A204.1 (cell line): ENCODE measurements around the gene SIX4.
"Not testable (repeated sequence)": the region's sequence is repeated elsewhere in the genome, so short reads cannot be mapped to it uniquely, and the experiment has no call there.

Experiments
- FAIRE-seq: peaks from 2 replicates; lab custom pipeline; 2012; peaks lifted over from hg19 to GRCh38; lab: Jason Lieb, UNC

Gene SIX4

GRCh38 chr14:60723907-60724618 lies at the start of gene SIX4:
Gene SIX4 (minus strand): TSS chr14:60724351. CDS start chr14:60724074, 277 bp downstream.
- FAIRE-seq: peak; percentile 98

DNA sequence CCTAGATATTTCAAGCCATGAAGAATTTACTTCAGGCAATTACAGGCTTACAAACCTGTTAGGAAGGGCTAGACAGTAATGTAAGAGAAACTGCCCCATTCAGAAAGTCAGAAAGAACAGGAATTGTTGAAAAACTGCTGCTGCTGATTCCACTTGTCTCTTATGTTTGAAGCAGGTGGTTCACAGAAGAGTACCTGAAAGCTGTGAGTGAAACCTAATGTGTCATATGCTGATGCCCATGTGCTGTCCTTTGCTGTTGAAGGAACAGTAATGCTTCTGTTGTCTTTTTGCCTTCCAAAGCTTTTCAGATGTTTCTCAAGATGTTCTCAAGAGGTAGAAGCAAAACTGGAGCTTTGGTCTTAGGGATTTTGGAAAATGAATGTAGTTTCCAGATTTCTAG lies 49.4 kb upstream of the SIX4 start:
- no peak for FAIRE-seq

GRCh38 chr14:60771117-60771516 lies 47.0 kb upstream of the SIX4 start:
- FAIRE-seq: no peak

DNA sequence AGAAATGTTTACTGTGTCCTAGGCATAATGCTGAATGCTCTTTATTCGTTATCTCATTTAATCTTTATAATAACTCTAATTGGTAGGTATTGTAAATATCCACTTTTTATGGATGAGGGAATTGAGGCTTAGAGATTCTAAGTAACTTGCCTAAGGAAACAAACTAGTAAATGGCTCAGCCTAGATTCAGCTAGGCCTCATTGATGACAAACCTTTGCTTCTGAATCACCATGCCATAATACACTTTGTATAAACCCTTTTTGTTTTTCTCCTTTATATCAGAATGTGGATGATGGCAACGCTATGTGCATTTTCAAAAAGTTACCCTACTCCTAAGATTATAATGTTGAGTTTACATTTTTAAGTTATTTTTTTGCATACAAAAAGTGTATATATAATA lies 44.5 kb upstream of the SIX4 start:
- no peak for FAIRE-seq

GRCh38 chr14:60760644-60761364 lies 36.7 kb upstream of the SIX4 start:
- FAIRE-seq: no peak

GRCh38 chr14:60760209-60760608 lies 36.1 kb upstream of the SIX4 start:
- FAIRE-seq: no peak

DNA sequence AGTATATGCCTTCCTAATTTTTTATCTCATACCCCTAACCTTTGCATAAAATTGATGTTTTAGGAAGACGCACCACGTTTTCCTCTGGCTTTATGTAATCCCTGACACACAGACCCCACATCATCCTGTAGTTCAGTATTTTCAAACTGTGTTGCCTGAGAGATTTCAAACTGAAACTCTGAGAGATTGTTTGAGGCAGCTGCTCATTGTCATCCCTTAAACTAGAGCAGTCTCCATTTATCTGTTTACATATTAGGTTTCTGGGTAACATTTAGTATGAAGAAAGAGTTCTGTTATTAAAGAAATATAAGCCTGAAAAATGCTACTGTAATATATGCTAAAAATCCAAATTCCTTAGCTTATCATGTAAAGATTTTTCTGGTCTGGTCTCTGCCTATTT lies 34.7 kb upstream of the SIX4 start:
- no peak for FAIRE-seq

DNA sequence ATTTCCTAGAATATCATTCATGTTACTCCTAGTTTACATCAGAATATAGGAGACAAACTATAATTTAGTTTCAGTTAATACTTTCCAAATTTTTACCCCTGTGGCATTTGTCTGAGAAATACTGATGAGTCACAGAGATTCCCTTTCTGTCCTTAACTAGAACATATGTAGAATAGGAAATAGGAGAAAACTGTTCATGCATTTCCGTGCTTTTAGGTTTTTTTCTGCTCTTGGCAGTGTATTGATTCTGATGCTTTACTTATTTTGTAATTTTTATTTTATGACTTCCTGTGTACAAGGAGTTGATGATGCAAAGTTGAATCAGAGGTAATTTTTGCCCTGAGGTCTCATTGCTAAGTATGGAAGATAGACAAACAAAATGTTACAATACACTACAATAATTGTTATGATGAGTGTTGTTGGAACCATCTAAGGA lies 33.4 kb upstream of the SIX4 start:
- FAIRE-seq: no peak

DNA sequence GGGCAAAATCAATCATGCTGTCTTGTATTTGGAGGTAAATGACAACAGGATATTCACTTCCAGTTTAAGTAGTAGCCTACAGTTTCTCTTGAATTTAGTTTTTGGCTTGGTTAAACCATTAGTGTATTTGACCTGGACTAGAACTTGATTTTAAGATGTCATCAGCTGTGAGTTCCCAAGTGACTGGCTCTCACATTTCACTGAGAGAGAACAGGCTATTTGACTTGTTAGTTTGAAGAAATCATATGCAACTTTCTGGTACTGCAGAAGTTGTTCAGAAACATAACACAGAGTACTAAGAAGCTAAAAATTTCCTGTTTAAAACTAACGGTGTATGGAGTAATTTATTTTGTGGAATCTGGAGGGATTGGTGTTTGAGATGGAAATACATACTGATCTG lies 32.7 kb upstream of the SIX4 start:
- FAIRE-seq: no peak

DNA sequence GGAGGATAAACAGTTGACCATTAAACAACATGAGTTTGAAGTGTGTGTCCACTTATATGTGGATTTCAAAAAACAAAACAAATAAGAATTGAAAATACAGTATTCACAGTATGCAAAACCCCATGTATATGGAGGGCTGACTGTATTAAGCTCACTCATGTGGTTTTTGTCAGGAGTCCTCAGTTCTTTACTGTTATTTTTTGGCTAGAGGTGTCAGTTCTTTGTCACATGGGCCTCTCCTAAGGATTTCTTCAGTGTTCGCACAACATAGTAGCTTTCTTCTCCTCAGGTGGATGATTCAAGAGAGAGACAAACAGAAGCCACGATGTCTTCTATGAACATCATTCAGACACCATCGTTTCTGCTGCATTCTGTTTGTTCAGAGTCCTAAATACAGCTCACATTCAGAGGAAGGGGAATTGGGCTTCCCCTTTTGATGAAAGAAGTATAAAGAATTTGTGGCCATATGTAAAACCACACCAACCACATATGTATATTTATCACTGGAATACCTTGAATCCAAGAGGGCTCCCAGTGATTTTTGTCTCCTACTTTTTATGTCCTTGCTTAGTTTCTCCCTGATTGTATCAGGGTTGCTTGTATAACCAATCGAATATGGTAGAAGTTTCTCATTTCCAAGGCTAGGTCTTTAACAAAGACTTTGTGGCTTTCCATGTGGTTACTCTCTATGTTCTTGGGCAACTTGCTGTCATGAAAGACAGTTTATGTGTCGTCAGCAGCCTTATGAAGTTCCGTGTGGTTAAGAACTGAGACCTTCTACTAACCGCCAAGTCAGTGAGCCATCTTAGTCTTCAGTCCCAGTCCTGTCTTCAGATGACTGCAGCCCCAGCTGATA lies 29.3 kb upstream of the SIX4 start:
- FAIRE-seq: no peak

- FAIRE-seq: no peak
Measured at GRCh38 chr14:60744566-60744965, 20.4 kb upstream of the SIX4 start.

GRCh38 chr14:60738843-60739508 lies 14.8 kb upstream of the SIX4 start:
- FAIRE-seq: no peak

GRCh38 chr14:60736494-60736893 lies 12.3 kb upstream of the SIX4 start:
- FAIRE-seq: peak; percentile 80

- FAIRE-seq: no peak
Measured at GRCh38 chr14:60735416-60735815, 11.3 kb upstream of the SIX4 start.

GRCh38 chr14:60734465-60735242 lies 10.5 kb upstream of the SIX4 start, which contains the start of gene MNAT1:
Gene MNAT1 (plus strand): TSS chr14:60734761. CDS start chr14:60734863, 102 bp downstream.
- FAIRE-seq: no peak

DNA sequence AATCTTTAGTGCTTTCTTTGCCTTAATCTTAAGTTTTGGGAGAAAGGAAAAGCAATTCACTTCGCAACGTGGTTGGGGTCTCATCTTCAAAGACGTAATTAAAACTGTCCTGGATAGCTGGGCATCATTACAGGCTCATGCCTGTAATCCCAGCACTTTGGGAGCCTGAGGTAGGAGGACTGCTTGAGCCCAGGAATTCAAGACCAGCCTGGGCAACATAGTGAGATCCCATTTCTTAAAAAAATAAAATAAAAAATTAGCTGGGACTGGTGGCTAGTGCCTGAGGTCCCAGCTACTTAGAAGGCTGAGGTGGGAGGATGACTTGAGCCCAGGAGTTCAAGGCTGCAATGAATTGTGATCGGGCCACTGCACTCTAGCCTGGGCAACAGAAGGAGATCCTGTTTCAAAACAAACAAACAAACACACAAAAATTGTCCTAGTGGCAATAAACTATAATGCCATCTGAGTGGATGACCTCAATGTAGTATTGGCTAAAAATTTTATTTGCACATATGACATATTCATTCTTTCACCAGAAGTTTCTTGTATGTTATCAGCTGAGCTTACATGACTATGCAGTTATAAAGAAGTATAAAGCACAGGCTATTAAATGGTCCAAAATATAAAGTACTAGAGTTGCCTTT lies 8.8 kb upstream of the SIX4 start:
- FAIRE-seq: no peak

- FAIRE-seq: not testable (repeated sequence)
Measured at GRCh38 chr14:60731291-60731690, 7.1 kb upstream of the SIX4 start.

GRCh38 chr14:60723116-60723906 lies 840 bp downstream of the SIX4 start:
- no peak for FAIRE-seq

DNA sequence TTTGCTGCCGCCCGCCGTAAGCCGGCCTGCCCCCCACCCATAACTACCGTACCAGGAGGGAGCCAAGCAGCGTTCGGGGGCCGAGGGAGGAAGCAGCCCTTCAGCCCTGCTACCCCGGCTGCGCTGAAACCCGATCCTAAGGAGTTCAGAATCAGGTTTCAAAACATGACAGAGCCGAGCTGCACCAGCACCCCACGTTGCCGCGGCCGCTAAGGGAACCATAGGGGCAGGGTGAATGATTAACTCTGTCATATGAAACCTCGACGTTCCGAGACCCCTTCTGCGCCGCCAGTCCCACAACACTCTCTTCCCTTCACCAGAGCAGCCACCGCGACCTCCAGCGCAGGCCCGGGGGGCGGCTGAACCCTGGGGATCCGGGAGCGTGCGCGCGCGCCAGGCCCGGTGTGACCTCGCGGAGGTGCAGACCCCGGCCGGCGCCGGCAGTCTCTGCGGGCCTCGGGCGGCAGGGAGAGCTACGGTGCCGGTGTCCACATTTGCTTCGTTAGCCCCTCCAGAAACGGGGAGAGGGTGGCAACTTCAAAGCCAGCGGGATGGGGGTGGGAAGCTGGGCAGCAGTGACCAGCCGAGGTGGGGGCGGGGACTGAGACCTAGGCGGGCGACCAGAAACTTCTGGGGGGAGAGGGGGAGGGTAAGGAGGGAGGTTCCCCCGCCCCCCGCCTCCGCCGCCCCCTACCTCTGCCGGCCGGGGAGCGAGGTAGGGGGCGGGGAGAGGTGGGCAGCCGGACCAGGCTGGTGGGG lies 1.6 kb downstream of the SIX4 start:
- FAIRE-seq: no peak

- FAIRE-seq: no peak
Measured at GRCh38 chr14:60722107-60722356, 2.1 kb downstream of the SIX4 start.
